GM18526 (cell line): ENCODE measurements around the gene RAB28.

ENCODE experiments used
- POLR2A ChIP-seq: IDR thresholded peaks from 3 replicates; pipeline ENCODE4 v1.6.1; 2011; ENCODE audit not compliant: insufficient read length; ENCODE audit errors: extremely low read depth

The RAB28 gene

GRCh38 chr4:13522282-13523104, 38.4 kb upstream of the RAB28 start:
- no peak for TF ChIP-seq POLR2A

GRCh38 chr4:13521047-13521446, 36.9 kb upstream of the RAB28 start:
- TF ChIP-seq POLR2A, result no peak

GRCh38 chr4:13516315-13516860, 32.2 kb upstream of the RAB28 start:
- no peak for TF ChIP-seq POLR2A

- no peak for TF ChIP-seq POLR2A
Observed at GRCh38 chr4:13515268-13515667, 31.1 kb upstream of the RAB28 start.

GRCh38 chr4:13514722-13515121, 30.6 kb upstream of the RAB28 start:
- no peak for TF ChIP-seq POLR2A

GRCh38 chr4:13511101-13511500, 27.0 kb upstream of the RAB28 start:
- no peak for TF ChIP-seq POLR2A

GRCh38 chr4:13509442-13509841, 25.3 kb upstream of the RAB28 start:
- TF ChIP-seq POLR2A, result no peak

GRCh38 chr4:13504374-13504773, 20.2 kb upstream of the RAB28 start:
- TF ChIP-seq POLR2A, result no peak

GRCh38 chr4:13498469-13498868, 14.3 kb upstream of the RAB28 start:
- no peak for TF ChIP-seq POLR2A

GRCh38 chr4:13496605-13497004, 12.5 kb upstream of the RAB28 start:
- TF ChIP-seq POLR2A, result no peak

- no peak for TF ChIP-seq POLR2A
Observed at GRCh38 chr4:13495753-13496152, 11.6 kb upstream of the RAB28 start.

GRCh38 chr4:13493793-13494192, 9.7 kb upstream of the RAB28 start:
- no peak for TF ChIP-seq POLR2A

- TF ChIP-seq POLR2A, result no peak
Observed at GRCh38 chr4:13492747-13493146, 8.6 kb upstream of the RAB28 start.

GRCh38 chr4:13484749-13485221, 645 bp upstream of the RAB28 start:
- no peak for TF ChIP-seq POLR2A

GRCh38 chr4:13483768-13484121, 395 bp downstream of the RAB28 start:
- no peak for TF ChIP-seq POLR2A

- TF ChIP-seq POLR2A, result no peak
Observed at GRCh38 chr4:13483136-13483767, 888 bp downstream of the RAB28 start.
